AG04449 (cell line): Measurements from ENCODE around the gene FOXN3.
A peak's percentile ranks its signal among the peaks of the same experiment; 100 is the strongest.

ENCODE experiments used
- CTCF ChIA-PET: fragments of 350-600 bp; formaldehyde crosslinking; extraction: SDS; loops from one replicate; lab custom pipeline; 2021; ENCODE audit warnings: antibody characterized with exemption; lab: Yijun Ruan, JAX
- POLR2A ChIA-PET: fragments of 400-600, 350-600 bp; formaldehyde crosslinking; extraction: SDS; loops from one replicate; lab custom pipeline; 2020; ENCODE audit warnings: antibody characterized with exemption, inconsistent platforms; lab: Yijun Ruan, JAX
- DNase-seq: peaks from one replicate; pipeline ENCODE4 v3.0.0-alpha.2; 2010; ENCODE audit warnings: low read depth, low spot score
- H3K4me3 ChIP-seq: 2 replicates; pipeline ENCODE4 v1.5.1; 2011; ENCODE audit warnings: low read depth, mild to moderate bottlenecking, control low read depth, low read length
- CTCF ChIP-seq: IDR thresholded peaks from one replicate; pipeline ENCODE4 v1.5.1; 2011; ENCODE audit warnings: mild to moderate bottlenecking, moderate library complexity, low read length, control low read depth, inconsistent platforms; ENCODE audit not compliant: insufficient read depth; ENCODE audit errors: missing control alignments

The FOXN3 gene, protein sequence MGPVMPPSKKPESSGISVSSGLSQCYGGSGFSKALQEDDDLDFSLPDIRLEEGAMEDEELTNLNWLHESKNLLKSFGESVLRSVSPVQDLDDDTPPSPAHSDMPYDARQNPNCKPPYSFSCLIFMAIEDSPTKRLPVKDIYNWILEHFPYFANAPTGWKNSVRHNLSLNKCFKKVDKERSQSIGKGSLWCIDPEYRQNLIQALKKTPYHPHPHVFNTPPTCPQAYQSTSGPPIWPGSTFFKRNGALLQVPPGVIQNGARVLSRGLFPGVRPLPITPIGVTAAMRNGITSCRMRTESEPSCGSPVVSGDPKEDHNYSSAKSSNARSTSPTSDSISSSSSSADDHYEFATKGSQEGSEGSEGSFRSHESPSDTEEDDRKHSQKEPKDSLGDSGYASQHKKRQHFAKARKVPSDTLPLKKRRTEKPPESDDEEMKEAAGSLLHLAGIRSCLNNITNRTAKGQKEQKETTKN

GRCh38 chr14:89417091-89417464 lies at the start of gene FOXN3:
Gene FOXN3 (minus strand): TSS chr14:89417233. CDS start chr14:89412476, 4,757 bp downstream.
- ChIA-PET CTCF (no interaction called here), POLR2A (no interaction called here)
- peak within 1 kb of the TSS; percentile 75 for H3K4me3 ChIP-seq
- DNase-seq, result no peak
- TF ChIP-seq CTCF, result no peak

DNA sequence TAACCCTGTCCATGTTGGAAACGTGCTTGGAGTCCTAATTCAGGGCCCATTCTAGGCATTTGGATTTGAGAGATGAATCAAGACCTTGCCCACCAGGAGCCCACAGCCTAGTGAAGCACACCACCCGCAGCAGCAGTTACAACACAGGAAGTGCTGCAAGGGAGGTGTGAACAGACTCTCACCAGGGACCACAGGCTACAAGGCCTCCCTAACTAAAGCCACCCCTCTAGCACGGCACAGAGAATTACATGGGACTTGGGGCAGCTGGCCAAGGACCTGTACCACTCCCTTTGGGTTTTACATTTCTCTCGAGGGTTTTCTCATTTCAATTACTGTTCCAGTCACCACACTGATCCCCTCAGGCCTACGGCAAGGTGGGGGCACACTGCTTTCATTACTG lies 49.5 kb upstream of the FOXN3 start:
- no peak for DNase-seq
- ChIA-PET POLR2A (no interaction called here), CTCF (interaction anchor here (1.3 to 1.5 kb wide), 2 partner anchors 15 to 439 kb away, joined by 3 to 4 read pairs; no protein-coding TSS in a partner anchor)
- TF ChIP-seq CTCF, result no peak
- no peak overlapping the region for H3K4me3 ChIP-seq

DNA sequence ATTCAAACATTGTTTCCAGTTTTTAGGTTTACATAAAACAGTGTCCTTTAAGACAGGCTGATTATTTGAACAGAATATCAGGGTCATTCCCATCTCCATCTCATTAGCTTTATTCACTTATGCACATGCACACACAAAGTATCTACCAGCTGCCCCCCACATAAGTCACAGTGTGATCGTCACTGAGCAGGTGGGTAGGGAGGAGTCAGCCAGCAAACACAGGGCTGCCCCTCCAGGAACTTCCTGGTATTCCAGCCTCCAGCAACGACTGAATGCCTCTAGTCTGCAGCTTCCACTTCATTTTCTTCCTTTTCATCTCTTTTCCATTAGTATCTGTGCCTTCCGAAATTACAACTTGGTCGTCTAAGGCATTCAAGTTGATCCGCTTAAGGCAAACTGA lies 48.8 kb upstream of the FOXN3 start:
- DNase-seq, result no peak
- H3K4me3 ChIP-seq, result no peak overlapping the region
- TF ChIP-seq CTCF, result no peak
- ChIA-PET POLR2A (no interaction called here), CTCF (interaction anchor here (0.6 to 1.5 kb wide), 2 partner anchors 426 to 439 kb away, joined by 3 to 4 read pairs; no protein-coding TSS in a partner anchor)

- H3K4me3 ChIP-seq, result no peak overlapping the region
- CTCF ChIA-PET, result no interaction called here
- DNase-seq, result no peak
- POLR2A ChIA-PET, result no interaction called here
- TF ChIP-seq CTCF, result no peak
These were observed 44.2 kb upstream of the FOXN3 start for GRCh38 chr14:89461256-89461655.

GRCh38 chr14:89458713-89459420 lies 41.8 kb upstream of the FOXN3 start:
- H3K4me3 ChIP-seq, result no peak overlapping the region
- DNase-seq, result no peak
- POLR2A ChIA-PET, result no interaction called here
- TF ChIP-seq CTCF, result no peak
- CTCF ChIA-PET, result interaction anchor here (1.3 kb wide), 1 partner anchor 13 kb away, joined by 4 read pairs; no protein-coding TSS in a partner anchor

DNA sequence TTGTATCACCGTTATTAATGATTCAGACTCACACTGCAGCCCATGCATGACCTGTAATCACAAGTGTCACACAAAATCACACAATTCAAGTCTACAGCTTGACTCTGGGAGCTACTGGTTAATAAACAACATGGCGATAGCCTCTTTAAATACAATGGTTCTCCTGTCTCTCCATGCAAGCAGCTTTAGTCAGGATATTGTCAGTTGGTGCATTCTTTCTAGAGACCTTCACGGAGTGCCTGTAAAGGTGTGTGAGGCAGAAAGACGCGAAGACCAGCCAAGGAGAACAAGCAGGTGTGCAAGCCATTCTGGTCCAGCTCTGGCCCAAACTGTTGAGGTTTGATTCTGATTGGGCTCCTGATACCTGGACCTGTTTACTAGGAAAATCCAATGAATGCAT lies 40.0 kb upstream of the FOXN3 start:
- DNase-seq, result no peak
- H3K4me3 ChIP-seq, result no peak overlapping the region
- TF ChIP-seq CTCF, result no peak
- POLR2A ChIA-PET, result no interaction called here
- CTCF ChIA-PET, result no interaction called here
